HG03442 (cell line): ENCODE data around the gene SFN.
A peak's percentile ranks its signal among the peaks of the same experiment; 100 is the strongest.
"Not testable (repeated sequence)": the region's sequence is repeated elsewhere in the genome, so short reads cannot be mapped to it uniquely, and the experiment has no call there.

Source experiments
- ATAC-seq: cut with Tn5 transposase; IDR thresholded peaks from one replicate; pipeline ENCODE4 v1.9.1; 2021; ENCODE audit warnings: mild to moderate bottlenecking, moderate library complexity; ENCODE audit not compliant: unreplicated experiment

The SFN gene

GRCh38 chr1:26862781-26863684 is at the start of gene SFN:
TSS of gene SFN (plus strand) at chr1:26863149. CDS start at chr1:26863213, 64 bp downstream.
- ATAC-seq, result no peak

GRCh38 chr1:26814377-26814776 is 48.6 kb upstream of the SFN start:
- no peak for ATAC-seq

GRCh38 chr1:26814893-26815292 is 48.1 kb upstream of the SFN start:
- no peak for ATAC-seq

GRCh38 chr1:26820784-26821269 is 42.1 kb upstream of the SFN start:
- ATAC-seq, result no peak

- ATAC-seq, result no peak
These were observed 40.1 kb upstream of the SFN start for GRCh38 chr1:26822737-26823395.

- no peak for ATAC-seq
These were observed 38.2 kb upstream of the SFN start for GRCh38 chr1:26824731-26825130.

- ATAC-seq, result peak; percentile 63
These were observed 36.5 kb upstream of the SFN start, which contains the start of gene ZDHHC18 for GRCh38 chr1:26826261-26827105. TSS of gene ZDHHC18 (plus strand) at chr1:26826688. CDS start at chr1:26826805, 117 bp downstream.

- ATAC-seq, result no peak
These were observed 35.8 kb upstream of the SFN start for GRCh38 chr1:26827106-26827604.

GRCh38 chr1:26827663-26828062 is 35.3 kb upstream of the SFN start:
- no peak for ATAC-seq

GRCh38 chr1:26828411-26828991 is 34.4 kb upstream of the SFN start:
- ATAC-seq, result no peak

- ATAC-seq, result no peak
These were observed 33.6 kb upstream of the SFN start for GRCh38 chr1:26829184-26829911.

GRCh38 chr1:26831059-26831458 is 31.9 kb upstream of the SFN start:
- ATAC-seq, result no peak

GRCh38 chr1:26831546-26832248 is 31.3 kb upstream of the SFN start:
- no peak for ATAC-seq

GRCh38 chr1:26832249-26832960 is 30.5 kb upstream of the SFN start:
- ATAC-seq, result no peak

- peak; percentile 66 for ATAC-seq
These were observed 29.2 kb upstream of the SFN start for GRCh38 chr1:26833432-26834405.

GRCh38 chr1:26837665-26838064 is 25.3 kb upstream of the SFN start:
- not testable (repeated sequence) for ATAC-seq
